Loucy (cell line): ENCODE measurements around the gene KRTAP19-2.
"Not testable (repeated sequence)": the region's sequence is repeated elsewhere in the genome, so short reads cannot be mapped to it uniquely, and the experiment has no call there.

Experiments used
- H2AFZ ChIP-seq: fragments of 200-600 bp; sonication (generic); 2 replicates; pipeline ENCODE4 v1.6.0; 2016; ENCODE audit warnings: antibody characterized with exemption, mild to moderate bottlenecking, low read length, moderate library complexity
- H3F3A ChIP-seq: fragments of 200-600 bp; 2 replicates; pipeline ENCODE4 v1.6.0; 2016; ENCODE audit warnings: antibody characterized with exemption, low read depth, mild to moderate bottlenecking
- H3K27me3 ChIP-seq: fragments of 200-600 bp; sonication (generic); 2 replicates; pipeline ENCODE4 v1.6.1; 2014; ENCODE audit warnings: low read length, mild to moderate bottlenecking; ENCODE audit not compliant: insufficient read depth, poor library complexity, severe bottlenecking
- H3K36me3 ChIP-seq: fragments of 200-600 bp; sonication (generic); 2 replicates; pipeline ENCODE4 v1.6.1; 2016; ENCODE audit warnings: low read length; ENCODE audit not compliant: insufficient read depth
- H3K4me1 ChIP-seq: fragments of 200-600 bp; sonication (generic); 2 replicates; pipeline ENCODE4 v1.5.1; 2014; ENCODE audit warnings: low read length, mild to moderate bottlenecking; ENCODE audit not compliant: insufficient read depth, poor library complexity, severe bottlenecking
- H3K4me2 ChIP-seq: fragments of 200-600 bp; sonication (generic); 2 replicates; pipeline ENCODE4 v1.6.0; 2014; ENCODE audit warnings: antibody characterized with exemption, low read length, low read depth, mild to moderate bottlenecking; ENCODE audit not compliant: poor library complexity, severe bottlenecking
- H3K4me3 ChIP-seq: fragments of 200-600 bp; sonication (generic); 2 replicates; pipeline ENCODE4 v1.5.1; 2014; ENCODE audit warnings: low read length, mild to moderate bottlenecking, mixed read lengths; ENCODE audit not compliant: poor library complexity, severe bottlenecking
- H3K79me2 ChIP-seq: fragments of 200-600 bp; sonication (generic); 2 replicates; pipeline ENCODE4 v1.6.1; 2014; ENCODE audit warnings: low read length; ENCODE audit not compliant: insufficient read depth
- H3K9ac ChIP-seq: fragments of 200-600 bp; sonication (generic); 2 replicates; pipeline ENCODE4 v1.6.0; 2014; ENCODE audit warnings: mild to moderate bottlenecking, low read depth, low read length, moderate library complexity; ENCODE audit not compliant: poor library complexity, severe bottlenecking
- H3K9me2 ChIP-seq: fragments of 200-600 bp; sonication (generic); replicated peaks from 2 replicates; pipeline ENCODE4 v1.6.1; 2016; ENCODE audit warnings: low read depth, low read length, mixed read lengths
- H3K9me3 ChIP-seq: fragments of 200-600 bp; sonication (generic); 2 replicates; pipeline ENCODE4 v1.6.1; 2014; ENCODE audit warnings: mild to moderate bottlenecking, antibody characterized with exemption, low read length, low read depth; ENCODE audit not compliant: insufficient read depth
- H4K20me1 ChIP-seq: fragments of 200-600 bp; sonication (generic); 2 replicates; pipeline ENCODE4 v1.6.0; 2014; ENCODE audit warnings: antibody characterized with exemption, low read length, mild to moderate bottlenecking; ENCODE audit not compliant: insufficient read depth, poor library complexity, severe bottlenecking
- EZH2phosphoT487 ChIP-seq: fragments of 200-600 bp; IDR thresholded peaks from 2 replicates; pipeline ENCODE4 v1.6.1; 2018; ENCODE audit warnings: antibody characterized with exemption, mild to moderate bottlenecking, moderate library complexity, borderline replicate concordance
- TF ChIP-seq, protein P1 (sequence below): fragments of 200-600 bp; sonication (generic); conservative IDR thresholded peaks from 2 replicates; pipeline ENCODE4 v1.5.1; 2014; ENCODE audit warnings: mild to moderate bottlenecking, antibody characterized with exemption, low read length

The KRTAP19-2 gene

DNA sequence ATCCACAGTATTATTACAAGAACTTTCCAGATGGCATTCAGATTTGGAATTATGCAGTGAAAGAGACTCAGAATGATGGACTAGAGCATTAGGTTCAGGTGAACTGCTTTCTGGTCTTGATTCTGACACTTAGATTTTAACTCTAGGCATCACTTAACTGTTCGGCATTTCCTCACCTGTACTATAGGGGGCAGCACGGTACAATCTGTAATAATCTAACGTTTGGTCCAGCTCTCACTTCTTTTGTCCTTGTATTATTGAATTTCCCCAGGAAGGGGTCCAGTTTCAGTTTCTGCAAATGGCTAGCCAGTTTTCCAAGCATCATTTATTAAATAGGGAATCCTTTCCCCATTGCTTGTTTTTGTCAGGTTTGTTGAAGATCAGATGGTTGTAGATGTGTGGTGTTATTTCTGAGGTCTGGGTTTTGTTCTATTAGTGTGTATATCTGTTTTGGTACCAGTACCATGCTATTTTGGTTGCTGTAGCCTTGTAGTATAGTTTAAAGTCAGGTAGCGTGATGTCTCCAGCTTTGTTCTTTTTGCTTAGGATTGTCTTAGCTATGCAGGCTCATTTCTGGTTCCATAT is 18.5 kb upstream of the KRTAP19-2 start:
- H3K79me2 ChIP-seq, H3K4me3 ChIP-seq, H3K36me3 ChIP-seq, H3K9ac ChIP-seq, H3K9me2 ChIP-seq, H3K4me2 ChIP-seq, H2AFZ ChIP-seq, H4K20me1 ChIP-seq, H3F3A ChIP-seq, H3K4me1 ChIP-seq, H3K9me3 ChIP-seq, H3K27me3 ChIP-seq: not testable (repeated sequence)
- TF ChIP-seq, protein P1, sequence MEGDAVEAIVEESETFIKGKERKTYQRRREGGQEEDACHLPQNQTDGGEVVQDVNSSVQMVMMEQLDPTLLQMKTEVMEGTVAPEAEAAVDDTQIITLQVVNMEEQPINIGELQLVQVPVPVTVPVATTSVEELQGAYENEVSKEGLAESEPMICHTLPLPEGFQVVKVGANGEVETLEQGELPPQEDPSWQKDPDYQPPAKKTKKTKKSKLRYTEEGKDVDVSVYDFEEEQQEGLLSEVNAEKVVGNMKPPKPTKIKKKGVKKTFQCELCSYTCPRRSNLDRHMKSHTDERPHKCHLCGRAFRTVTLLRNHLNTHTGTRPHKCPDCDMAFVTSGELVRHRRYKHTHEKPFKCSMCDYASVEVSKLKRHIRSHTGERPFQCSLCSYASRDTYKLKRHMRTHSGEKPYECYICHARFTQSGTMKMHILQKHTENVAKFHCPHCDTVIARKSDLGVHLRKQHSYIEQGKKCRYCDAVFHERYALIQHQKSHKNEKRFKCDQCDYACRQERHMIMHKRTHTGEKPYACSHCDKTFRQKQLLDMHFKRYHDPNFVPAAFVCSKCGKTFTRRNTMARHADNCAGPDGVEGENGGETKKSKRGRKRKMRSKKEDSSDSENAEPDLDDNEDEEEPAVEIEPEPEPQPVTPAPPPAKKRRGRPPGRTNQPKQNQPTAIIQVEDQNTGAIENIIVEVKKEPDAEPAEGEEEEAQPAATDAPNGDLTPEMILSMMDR: peak; percentile 63

GRCh38 chr21:30502041-30502440 is 14.8 kb upstream of the KRTAP19-2 start, which contains the start of gene KRTAP19-5:
TSS of gene KRTAP19-5 (minus strand) at chr21:30502141. CDS start at chr21:30502090, 51 bp downstream.
- no peaks in the 10 kb centered on the region for H3K79me2 ChIP-seq
- no peaks in the 10 kb centered on the region for H3K9me2 ChIP-seq
- H2AFZ ChIP-seq: no peak within 1 kb of the TSS
- H3K27me3 ChIP-seq: no peaks in the 10 kb centered on the region
- H3K4me1 ChIP-seq: no peaks in the 10 kb centered on the region
- no peaks in the 10 kb centered on the region for H3K9me3 ChIP-seq
- no peak within 1 kb of the TSS for H3K4me3 ChIP-seq
- TF ChIP-seq EZH2phosphoT487: no peak
- TF ChIP-seq, protein P1: no peak
- no peaks in the 10 kb centered on the region for H3K36me3 ChIP-seq
- no peaks in the 10 kb centered on the region for H3F3A ChIP-seq
- no peaks in the 10 kb centered on the region for H4K20me1 ChIP-seq
- no peak within 1 kb of the TSS for H3K9ac ChIP-seq
- H3K4me2 ChIP-seq: no peak within 1 kb of the TSS

- TF ChIP-seq, protein P1: no peak
- TF ChIP-seq EZH2phosphoT487: no peak
- Histone ChIP-seq H3K4me2 (no peak within 1 kb of the TSS), H4K20me1 (no peaks in the 10 kb centered on the region), H3K9me2 (no peaks in the 10 kb centered on the region), H3F3A (no peaks in the 10 kb centered on the region), H2AFZ (no peak within 1 kb of the TSS), H3K4me3 (no peak within 1 kb of the TSS), H3K9ac (no peak within 1 kb of the TSS), H3K27me3 (no peaks in the 10 kb centered on the region), H3K4me1 (no peaks in the 10 kb centered on the region), H3K9me3 (no peaks in the 10 kb centered on the region), H3K79me2 (no peaks in the 10 kb centered on the region), H3K36me3 (no peaks in the 10 kb centered on the region)
Measured at GRCh38 chr21:30497065-30497464, 9.8 kb upstream of the KRTAP19-2 start, which contains the start of gene KRTAP19-4. TSS of gene KRTAP19-4 (minus strand) at chr21:30497165. CDS start at chr21:30497110, 55 bp downstream.
